Transverse colon (tissue), 4 donors: ENCODE data around the gene PLXNB2.
"Not testable (repeated sequence)": the region's sequence is repeated elsewhere in the genome, so short reads cannot be mapped to it uniquely, and the experiment has no call there.

Source experiments
- CTCF ChIP-seq, 5 experiments: fragments of 200-600 bp in 3 of 5; fragments of 450-650 bp in 2 of 5; sonication (generic) in 3 of 5; IDR thresholded peaks; 1 replicate in 2 of 5; 2 replicates in 3 of 5; pipeline ENCODE4 v1.5.1; 2016 to 2017; ENCODE audit warnings: antibody characterized with exemption in 5 of 5, inconsistent platforms in 3 of 5, mild to moderate bottlenecking in 2 of 5, moderate library complexity in 1 of 5
- EP300 ChIP-seq: sonication (generic); formaldehyde crosslinking; IDR thresholded peaks from one replicate; pipeline ENCODE4 v1.6.1; 2017; ENCODE audit warnings: antibody characterized with exemption, low read depth
- POLR2A ChIP-seq: fragments of 450-650 bp; IDR thresholded peaks from one replicate; pipeline ENCODE4 v1.6.1; 2016; ENCODE audit warnings: antibody characterized with exemption, mild to moderate bottlenecking, moderate library complexity
- POLR2AphosphoS5 ChIP-seq, 3 donors: sonication (generic); formaldehyde crosslinking; IDR thresholded peaks; one replicate each; pipeline ENCODE4 v1.6.1; 2016; ENCODE audit warnings: antibody characterized with exemption in 3 of 3

- TF ChIP-seq POLR2AphosphoS5 (IDR thresholded peaks at IDR 0.05); CTCF (IDR thresholded peaks at IDR 0.05); POLR2A; EP300: not testable (repeated sequence)
These were observed 33.7 kb downstream of the PLXNB2 start for GRCh38 chr22:50273781-50274180.
